Thymus (tissue), 11 donors: Measurements from ENCODE around the gene CCDC6. TPM values are rescaled to one million over a fixed set of nuclear protein-coding genes. Genes with fewer than 3 reads are reported as not detected.
"Not testable (repeated sequence)": the region's sequence is repeated elsewhere in the genome, so short reads cannot be mapped to it uniquely, and the experiment has no call there.

Source experiments
- DNase-seq, 9 donors: peaks; one replicate each; pipeline ENCODE4 v3.0.0-alpha.2; 2013; ENCODE audit warnings: low spot score in 9 of 9, low read depth in 6 of 9, missing footprints in 1 of 9
- H3K27ac ChIP-seq, 2 donors: one replicate each; pipeline ENCODE4 v1.5.1; 2013; ENCODE audit warnings: control low read depth in 1 of 2, low read depth in 1 of 2, low read length in 1 of 2, mild to moderate bottlenecking in 1 of 2, moderate library complexity in 1 of 2
- H3K27me3 ChIP-seq, 2 donors: one replicate each; pipeline ENCODE4 v1.5.1; 2013; ENCODE audit warnings: low read length in 1 of 2; ENCODE audit not compliant: control insufficient read depth in 2 of 2, insufficient read depth in 1 of 2
- H3K36me3 ChIP-seq, 2 donors: one replicate each; pipeline ENCODE4 v1.5.1; 2013; ENCODE audit warnings: low read length in 1 of 2, mild to moderate bottlenecking in 1 of 2, moderate library complexity in 1 of 2; ENCODE audit not compliant: control insufficient read depth in 2 of 2, insufficient read depth in 2 of 2
- H3K4me1 ChIP-seq, 2 donors: one replicate each; pipeline ENCODE4 v1.5.1; 2013; ENCODE audit warnings: low read length in 2 of 2; ENCODE audit not compliant: control insufficient read depth in 2 of 2, insufficient read depth in 2 of 2
- H3K4me3 ChIP-seq, 2 donors: one replicate each; pipeline ENCODE4 v1.5.1; 2013; ENCODE audit warnings: low read length in 2 of 2, control low read depth in 1 of 2, mild to moderate bottlenecking in 1 of 2
- H3K9me3 ChIP-seq, 2 donors: one replicate each; pipeline ENCODE4 v1.5.1; 2013; ENCODE audit warnings: low read length in 1 of 2, mild to moderate bottlenecking in 1 of 2; ENCODE audit not compliant: control insufficient read depth in 2 of 2, insufficient read depth in 1 of 2
- WGBS: extraction: QIAGEN DNeasy Blood & Tissue Kit; methylation state at CpG from one replicate; pipeline ENCODE4 v1.1.7; 2013; 5-methylcytosine and 5-hydroxymethylcytosine counted together
- polyA plus RNA-seq: library from polyadenylated mRNA; stranded (reverse); fragments of 200-250 nt; gene quantifications from one replicate; pipeline ENCODE4 v1.2.3, GENCODE V29; 2013
- total RNA-seq: library from RNA; stranded (reverse); fragments of 120-200 nt; gene quantifications from one replicate; pipeline ENCODE4 v1.2.4, GENCODE V29; 2013
- donor health status: healthy.

The CCDC6 gene
- total and polyA plus RNA-seq, 2 donors: 9.3 to 19.9 TPM

- no peak overlapping the region for H3K27ac ChIP-seq
- H3K4me3 ChIP-seq: no peak overlapping the region
- no peaks in the 10 kb centered on the region for H3K4me1 ChIP-seq
- no peak for DNase-seq
- 92% methylated on average over 3 of the region's 3 CpGs for WGBS
- no peaks in the 10 kb centered on the region for H3K9me3 ChIP-seq
- H3K36me3 ChIP-seq: peaks cover 0 to 2% of the 10 kb centered on the region in 2 donors
- H3K27me3 ChIP-seq: no peaks in the 10 kb centered on the region
Observed at GRCh38 chr10:59891349-59891748, 15.0 kb downstream of the CCDC6 start.

DNA sequence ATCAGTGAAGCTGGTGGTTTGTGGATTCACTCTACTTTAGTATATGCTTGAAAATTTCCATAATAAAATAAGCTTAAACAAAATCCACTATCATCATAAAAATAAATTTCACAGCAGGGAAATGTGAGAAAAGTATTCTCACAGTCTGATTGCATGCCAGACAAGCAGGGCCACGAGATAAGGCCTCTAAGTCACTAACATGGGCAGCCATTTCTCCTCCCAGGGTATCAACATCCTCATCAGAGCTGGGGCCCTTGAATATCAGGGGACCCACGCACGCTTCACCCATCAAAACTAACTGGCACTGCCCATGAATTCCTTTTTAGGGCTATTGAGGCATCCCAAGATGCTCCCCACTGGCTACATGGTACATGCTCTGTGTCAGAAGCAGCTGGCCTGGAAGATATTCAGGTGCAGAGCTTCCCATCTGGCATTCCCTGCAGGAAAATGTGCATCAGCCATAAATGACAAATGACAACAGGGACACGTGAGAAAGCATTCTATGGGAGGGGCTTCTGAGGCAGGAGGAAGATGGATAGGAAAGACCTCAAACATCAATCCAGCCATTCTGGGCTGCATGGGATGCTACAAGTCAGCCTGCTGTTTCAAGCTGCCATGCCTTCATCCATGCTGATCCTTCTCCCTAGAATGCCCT lies 17.4 kb downstream of the CCDC6 start:
- Histone ChIP-seq H3K4me3 (no peak overlapping the region), H3K4me1 (peaks cover 0 to 5% of the 10 kb centered on the region in 2 donors)
- 99% methylated on average over 4 of the region's 4 CpGs for WGBS

GRCh38 chr10:59887972-59888640 lies 18.2 kb downstream of the CCDC6 start:
- Histone ChIP-seq H3K27ac (no peak overlapping the region), H3K36me3 (peaks cover 0 to 2% of the 10 kb centered on the region in 2 donors), H3K27me3 (no peaks in the 10 kb centered on the region), H3K4me1 (peaks cover 0 to 5% of the 10 kb centered on the region in 2 donors), H3K4me3 (no peak overlapping the region), H3K9me3 (no peaks in the 10 kb centered on the region)
- 85% methylated on average over 6 of the region's 6 CpGs for WGBS
- DNase-seq: no peak

More for the DNA sequence above, 17.4 kb downstream of the CCDC6 start:
- H3K9me3 ChIP-seq: no peaks in the 10 kb centered on the region
- H3K27ac ChIP-seq: no peak overlapping the region
- peaks cover 0 to 2% of the 10 kb centered on the region in 2 donors for H3K36me3 ChIP-seq
- DNase-seq: no peak
- no peaks in the 10 kb centered on the region for H3K27me3 ChIP-seq

DNA sequence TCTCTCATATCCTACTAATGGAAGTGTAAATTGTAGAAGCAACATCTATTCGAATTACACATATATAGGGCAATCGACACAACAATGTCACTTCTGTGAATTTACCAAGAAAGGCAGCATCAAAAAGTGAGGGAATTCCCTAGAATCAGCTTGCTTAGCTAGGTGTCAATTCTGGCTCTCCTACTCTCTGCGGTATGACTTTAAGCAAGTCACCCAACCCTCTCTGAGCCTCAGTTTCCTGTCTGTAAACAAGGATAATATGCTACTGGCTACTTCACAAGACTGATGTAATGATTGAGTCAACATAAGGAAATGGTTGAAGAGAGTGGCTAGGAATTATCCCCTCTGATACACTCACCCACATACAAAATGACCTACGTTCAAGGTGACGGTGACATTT lies 19.4 kb downstream of the CCDC6 start:
- 83% methylated on average over 5 of the region's 5 CpGs for WGBS

DNA sequence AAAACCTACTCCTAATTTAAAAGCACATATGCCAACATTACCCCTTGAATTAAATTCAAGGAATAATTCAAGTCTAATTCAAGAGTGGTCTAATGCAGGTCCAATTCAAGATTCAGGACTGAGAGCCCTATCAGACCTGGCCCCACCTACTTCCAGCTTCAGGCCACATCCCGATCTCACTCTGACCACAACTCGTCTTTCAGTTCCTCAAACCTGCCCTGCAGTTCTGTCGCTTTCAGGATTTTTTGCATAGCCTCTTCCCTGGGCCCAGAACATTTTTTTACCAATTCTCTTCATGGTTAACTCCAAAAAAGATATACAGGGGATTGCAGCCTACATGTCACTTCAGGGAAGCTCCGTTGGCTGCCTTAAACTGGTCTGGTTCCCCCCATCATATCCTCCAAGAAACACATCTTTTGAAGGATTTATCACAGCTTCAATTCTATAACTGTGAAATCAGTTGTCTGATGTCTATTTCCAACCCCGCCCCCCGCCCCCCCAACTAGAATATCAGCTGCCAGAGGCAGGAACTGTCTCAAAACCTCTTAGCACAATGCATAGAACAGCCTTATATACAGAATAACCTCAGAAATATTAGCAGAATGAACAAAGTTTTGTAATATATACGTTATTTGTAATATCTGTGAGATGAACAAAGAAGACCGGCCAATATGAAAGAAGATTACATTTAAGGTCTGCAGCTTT lies 20.8 kb downstream of the CCDC6 start:
- Histone ChIP-seq H3K4me1 (peaks cover 0 to 5% of the 10 kb centered on the region in 2 donors), H3K4me3 (no peak overlapping the region), H3K27me3 (no peaks in the 10 kb centered on the region), H3K27ac (no peak overlapping the region), H3K9me3 (no peaks in the 10 kb centered on the region), H3K36me3 (peaks cover 0 to 2% of the 10 kb centered on the region in 2 donors)
- peak in 1 of 9 donors; percentile 21 for DNase-seq
- WGBS: 30% methylated on average over 8 of the region's 8 CpGs

More for the DNA sequence above, 19.4 kb downstream of the CCDC6 start:
- Histone ChIP-seq H3K4me3 (no peak overlapping the region), H3K9me3 (no peaks in the 10 kb centered on the region), H3K27ac (no peak overlapping the region), H3K36me3 (peaks cover 0 to 2% of the 10 kb centered on the region in 2 donors), H3K27me3 (no peaks in the 10 kb centered on the region), H3K4me1 (peaks cover 0 to 5% of the 10 kb centered on the region in 2 donors)
- DNase-seq: no peak

- WGBS: 92% methylated on average over 8 of the region's 8 CpGs
- not testable (repeated sequence) for H3K4me1 ChIP-seq, H3K9me3 ChIP-seq, H3K36me3 ChIP-seq, H3K27ac ChIP-seq, H3K4me3 ChIP-seq, H3K27me3 ChIP-seq, DNase-seq
Observed at GRCh38 chr10:59884893-59885292, 21.5 kb downstream of the CCDC6 start.

DNA sequence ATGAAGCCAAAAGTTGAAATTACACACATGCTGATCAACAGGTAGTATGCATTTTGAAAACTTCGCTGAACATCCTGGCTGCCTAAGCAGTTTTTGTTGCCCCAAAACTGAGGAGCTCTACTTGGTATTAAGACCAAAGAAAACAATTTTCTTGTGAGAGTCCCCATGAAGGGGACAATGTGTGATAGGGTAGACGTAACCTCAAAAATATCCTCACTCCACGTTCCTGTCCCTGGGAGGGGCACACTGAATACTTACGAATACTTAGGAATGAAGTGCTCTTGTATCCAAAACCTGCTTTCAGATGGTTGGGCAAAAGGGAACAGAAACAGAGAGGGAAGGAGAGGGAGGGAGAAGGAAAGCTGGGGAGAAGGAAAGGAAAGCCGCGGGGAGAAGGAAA lies 24.7 kb downstream of the CCDC6 start:
- Histone ChIP-seq H3K9me3 (no peaks in the 10 kb centered on the region), H3K36me3 (no peaks in the 10 kb centered on the region), H3K4me3 (no peak overlapping the region), H3K4me1 (peaks cover 0 to 5% of the 10 kb centered on the region in 2 donors), H3K27me3 (no peaks in the 10 kb centered on the region), H3K27ac (no peak overlapping the region)
- 76% methylated on average over 5 of the region's 6 CpGs for WGBS
- no peak for DNase-seq

DNA sequence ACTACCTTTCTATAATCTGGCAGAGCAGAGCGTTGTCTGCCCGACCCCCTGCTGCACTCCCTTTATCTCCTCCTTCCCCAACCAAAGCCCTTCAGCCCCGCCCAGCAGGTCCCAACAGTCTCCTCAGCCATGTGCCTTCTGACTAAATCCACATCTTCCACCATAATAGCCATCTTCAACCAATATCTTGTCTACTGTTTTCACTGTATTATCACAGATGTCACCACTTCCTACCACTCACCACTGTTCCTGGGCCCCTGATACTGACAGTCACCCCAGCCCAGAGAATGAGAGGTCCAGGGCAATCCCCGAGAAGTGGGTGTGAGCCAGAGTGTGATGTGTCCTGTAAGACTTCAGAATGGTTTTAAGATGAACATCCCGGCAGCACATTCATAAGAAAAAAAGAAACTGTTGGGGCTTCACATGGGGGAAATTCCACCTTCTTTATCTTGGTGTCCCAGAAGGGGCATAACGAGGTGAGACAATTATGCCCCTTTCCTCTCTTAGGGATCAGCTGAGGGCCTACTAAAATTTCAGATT lies 25.3 kb downstream of the CCDC6 start:
- no peak overlapping the region for H3K27ac ChIP-seq
- WGBS: 74% methylated on average over 6 of the region's 6 CpGs

More for the DNA sequence above, 25.3 kb downstream of the CCDC6 start:
- no peaks in the 10 kb centered on the region for H3K27me3 ChIP-seq
- no peak for DNase-seq
- H3K9me3 ChIP-seq: no peaks in the 10 kb centered on the region
- H3K4me3 ChIP-seq: no peak overlapping the region
- H3K4me1 ChIP-seq: peaks cover 0 to 5% of the 10 kb centered on the region in 2 donors
- H3K36me3 ChIP-seq: no peaks in the 10 kb centered on the region
